Thyroid gland (tissue), 4 donors: ENCODE results near the gene MUC2.
A peak's percentile ranks its signal among the peaks of the same experiment; 100 is the strongest.

Experiments
- POLR2A ChIP-seq, 2 donors: fragments of 450-650 bp; IDR thresholded peaks; one replicate each; pipeline ENCODE4 v1.6.1; 2017; ENCODE audit warnings: antibody characterized with exemption in 2 of 2, mild to moderate bottlenecking in 2 of 2, moderate library complexity in 1 of 2
- TF ChIP-seq, protein P1 (sequence below), 6 experiments: fragments of 200-600 bp in 3 of 6; fragments of 450-650 bp in 3 of 6; sonication (generic) in 3 of 6; IDR thresholded peaks; one replicate each; pipeline ENCODE4 v1.5.1; 2016 to 2019; ENCODE audit warnings: antibody characterized with exemption in 6 of 6, mild to moderate bottlenecking in 2 of 6, inconsistent platforms in 1 of 6, moderate library complexity in 1 of 6

- TF ChIP-seq, protein P1, sequence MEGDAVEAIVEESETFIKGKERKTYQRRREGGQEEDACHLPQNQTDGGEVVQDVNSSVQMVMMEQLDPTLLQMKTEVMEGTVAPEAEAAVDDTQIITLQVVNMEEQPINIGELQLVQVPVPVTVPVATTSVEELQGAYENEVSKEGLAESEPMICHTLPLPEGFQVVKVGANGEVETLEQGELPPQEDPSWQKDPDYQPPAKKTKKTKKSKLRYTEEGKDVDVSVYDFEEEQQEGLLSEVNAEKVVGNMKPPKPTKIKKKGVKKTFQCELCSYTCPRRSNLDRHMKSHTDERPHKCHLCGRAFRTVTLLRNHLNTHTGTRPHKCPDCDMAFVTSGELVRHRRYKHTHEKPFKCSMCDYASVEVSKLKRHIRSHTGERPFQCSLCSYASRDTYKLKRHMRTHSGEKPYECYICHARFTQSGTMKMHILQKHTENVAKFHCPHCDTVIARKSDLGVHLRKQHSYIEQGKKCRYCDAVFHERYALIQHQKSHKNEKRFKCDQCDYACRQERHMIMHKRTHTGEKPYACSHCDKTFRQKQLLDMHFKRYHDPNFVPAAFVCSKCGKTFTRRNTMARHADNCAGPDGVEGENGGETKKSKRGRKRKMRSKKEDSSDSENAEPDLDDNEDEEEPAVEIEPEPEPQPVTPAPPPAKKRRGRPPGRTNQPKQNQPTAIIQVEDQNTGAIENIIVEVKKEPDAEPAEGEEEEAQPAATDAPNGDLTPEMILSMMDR (IDR thresholded peaks at IDR 0.05), result peak; percentile 69 to 98 (median 96)
- no peak for TF ChIP-seq POLR2A (IDR thresholded peaks at IDR 0.05)
These were observed 23.9 kb upstream of the MUC2 start for GRCh38 chr11:1050581-1051355.
